Body of pancreas (tissue), 4 donors: ENCODE data around the gene CLTC. TPM values are rescaled to one million over a fixed set of nuclear protein-coding genes. Genes with fewer than 3 reads are reported as not detected.

Experiments used
- ATAC-seq: fragments of 150-250 bp; one replicate; pipeline ENCODE4 v1.9.1; 2016
- DNase-seq, 4 donors: peaks; one replicate each; pipeline ENCODE4 v3.0.0-alpha.2; 2019
- H3K27ac ChIP-seq, 4 donors: fragments of 200-600 bp; sonication (generic); 1 replicate in 3 of 4; 2 replicates in 1 of 4; pipeline versions ENCODE4 v1.5.1 to v1.6.1; 2016 to 2019; ENCODE audit warnings: mild to moderate bottlenecking in 1 of 4, mixed read lengths in 1 of 4, moderate library complexity in 1 of 4
- H3K27me3 ChIP-seq, 2 donors: fragments of 200-600 bp; sonication (generic); one replicate each; pipeline ENCODE4 v1.6.0; 2016; ENCODE audit warnings: mild to moderate bottlenecking in 1 of 2
- H3K36me3 ChIP-seq, 2 donors: fragments of 200-600 bp; sonication (generic); replicated peaks in 1 of 2; 2 replicates each; pipeline ENCODE4 v1.5.1; 2016; ENCODE audit warnings: low read depth in 2 of 2; ENCODE audit not compliant: insufficient read depth in 1 of 2
- H3K4me1 ChIP-seq: fragments of 200-600 bp; sonication (generic); one replicate; pipeline ENCODE4 v1.6.0; 2016
- H3K4me3 ChIP-seq, 2 donors: fragments of 200-600 bp; sonication (generic); 1 replicate in 1 of 2; 2 replicates in 1 of 2; pipeline ENCODE4 v1.5.1; 2016 to 2019
- H3K9me3 ChIP-seq, 3 donors: fragments of 200-600 bp; sonication (generic); 1 replicate in 2 of 3; 2 replicates in 1 of 3; pipeline ENCODE4 v1.5.1; 2016
- POLR2A ChIP-seq, 3 donors: fragments of 450-650 bp; IDR thresholded peaks; one replicate each; pipeline ENCODE4 v1.6.1; 2016; ENCODE audit warnings: antibody characterized with exemption in 3 of 3, mild to moderate bottlenecking in 2 of 3
- WGBS, 2 donors: methylation state at CpG; one replicate each; pipeline ENCODE4 v1.1.5; 2017; 5-methylcytosine and 5-hydroxymethylcytosine counted together
- intact Hi-C: fragments of 100-400 bp; cut with DNase I; formaldehyde crosslinking; loops from one replicate; pipeline ENCODE4 v1.15.1; 2023
- total RNA-seq, 2 donors: library from RNA; depleted of rRNA; stranded (reverse); fragments of >200 nt; gene quantifications; one replicate each; pipeline ENCODE4 v1.1.0, GENCODE V29; 2016
- TF ChIP-seq, protein P1 (sequence below), 7 experiments: fragments of 450-650 bp in 4 of 7; fragments of 200-600 bp in 3 of 7; sonication (generic) in 3 of 7; IDR thresholded peaks; one replicate each; pipeline ENCODE4 v1.5.1; 2016 to 2019; ENCODE audit warnings: antibody characterized with exemption in 7 of 7

Gene CLTC
- total RNA-seq, 2 donors from 2014 or later: 78.1 to 112 TPM

DNA sequence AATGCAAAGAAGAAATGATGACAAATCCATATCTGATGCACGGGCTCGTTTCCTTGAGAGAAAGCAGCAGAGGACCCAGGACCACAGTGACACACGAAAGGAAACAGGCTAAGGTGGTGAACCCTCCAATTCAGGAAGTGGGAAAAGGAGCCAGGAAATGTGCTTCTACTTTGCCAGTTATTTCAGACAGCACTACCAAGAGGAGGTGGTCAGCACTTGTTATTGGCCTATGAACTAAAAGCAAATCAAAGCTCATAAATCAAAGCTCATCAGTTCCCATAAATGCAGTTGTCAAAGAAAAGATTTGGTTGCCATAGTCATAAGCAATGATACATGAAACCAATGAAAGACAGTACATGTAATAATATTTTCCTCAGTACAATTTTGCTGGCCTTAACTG is 12.6 kb upstream of the CLTC start:
- Histone ChIP-seq H3K27me3 (no peaks in the 10 kb centered on the region), H3K4me3 (no peak overlapping the region), H3K36me3 (peaks cover 0 to 19% of the 10 kb centered on the region in 2 donors), H3K4me1 (no peaks in the 10 kb centered on the region), H3K27ac (no peak overlapping the region), H3K9me3 (no peaks in the 10 kb centered on the region)
- intact Hi-C loops: no loop called here
- ATAC-seq (no peak), DNase-seq (no peak)
- TF ChIP-seq, protein P1, sequence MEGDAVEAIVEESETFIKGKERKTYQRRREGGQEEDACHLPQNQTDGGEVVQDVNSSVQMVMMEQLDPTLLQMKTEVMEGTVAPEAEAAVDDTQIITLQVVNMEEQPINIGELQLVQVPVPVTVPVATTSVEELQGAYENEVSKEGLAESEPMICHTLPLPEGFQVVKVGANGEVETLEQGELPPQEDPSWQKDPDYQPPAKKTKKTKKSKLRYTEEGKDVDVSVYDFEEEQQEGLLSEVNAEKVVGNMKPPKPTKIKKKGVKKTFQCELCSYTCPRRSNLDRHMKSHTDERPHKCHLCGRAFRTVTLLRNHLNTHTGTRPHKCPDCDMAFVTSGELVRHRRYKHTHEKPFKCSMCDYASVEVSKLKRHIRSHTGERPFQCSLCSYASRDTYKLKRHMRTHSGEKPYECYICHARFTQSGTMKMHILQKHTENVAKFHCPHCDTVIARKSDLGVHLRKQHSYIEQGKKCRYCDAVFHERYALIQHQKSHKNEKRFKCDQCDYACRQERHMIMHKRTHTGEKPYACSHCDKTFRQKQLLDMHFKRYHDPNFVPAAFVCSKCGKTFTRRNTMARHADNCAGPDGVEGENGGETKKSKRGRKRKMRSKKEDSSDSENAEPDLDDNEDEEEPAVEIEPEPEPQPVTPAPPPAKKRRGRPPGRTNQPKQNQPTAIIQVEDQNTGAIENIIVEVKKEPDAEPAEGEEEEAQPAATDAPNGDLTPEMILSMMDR (IDR thresholded peaks at IDR 0.05): no peak
- TF ChIP-seq POLR2A (IDR thresholded peaks at IDR 0.05): no peak
- 84 to 88% methylated on average over 3 of the region's 3 CpGs for WGBS, 2 donors

DNA sequence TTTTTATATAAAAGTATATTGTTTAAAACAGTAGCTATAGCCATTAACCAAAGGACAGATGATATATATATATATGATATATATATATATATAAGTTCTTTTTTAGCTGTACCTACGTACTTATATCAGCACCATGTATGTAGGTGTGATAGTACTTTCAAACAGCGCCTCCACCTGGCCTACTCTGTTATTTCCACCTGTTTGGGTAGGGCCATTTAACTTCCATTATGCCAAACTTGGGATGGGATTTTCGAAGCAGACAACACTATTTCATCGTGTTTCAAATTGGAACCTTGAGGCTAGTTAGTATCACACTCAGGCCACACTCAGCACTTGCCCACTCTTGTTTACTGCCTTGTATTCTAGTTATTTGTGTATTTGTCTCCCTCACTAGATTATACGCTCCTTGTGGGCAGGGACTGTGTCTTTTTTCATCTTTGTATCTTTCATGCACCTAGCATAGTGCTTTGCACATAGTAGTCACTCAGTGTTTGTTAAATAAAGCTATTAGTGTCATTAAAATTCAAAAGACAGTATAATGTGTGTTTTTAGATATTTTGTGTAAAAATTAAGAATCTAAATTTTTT is 11.8 kb upstream of the CLTC start:
- Histone ChIP-seq H3K4me1 (no peaks in the 10 kb centered on the region), H3K27me3 (no peaks in the 10 kb centered on the region), H3K4me3 (no peak overlapping the region), H3K36me3 (peaks cover 0 to 15% of the 10 kb centered on the region in 2 donors), H3K27ac (no peak overlapping the region), H3K9me3 (no peaks in the 10 kb centered on the region)
- no peak for TF ChIP-seq POLR2A (IDR thresholded peaks at IDR 0.05)
- TF ChIP-seq, protein P1 (IDR thresholded peaks at IDR 0.05): peak in 2 of 7 experiments; percentile 8
- ATAC-seq (no peak), DNase-seq (peak in 2 of 4 donors; percentile 17 to 29)
- intact Hi-C loops: no loop called here
- 82 to 87% methylated on average over 5 of the region's 5 CpGs for WGBS, 2 donors

DNA sequence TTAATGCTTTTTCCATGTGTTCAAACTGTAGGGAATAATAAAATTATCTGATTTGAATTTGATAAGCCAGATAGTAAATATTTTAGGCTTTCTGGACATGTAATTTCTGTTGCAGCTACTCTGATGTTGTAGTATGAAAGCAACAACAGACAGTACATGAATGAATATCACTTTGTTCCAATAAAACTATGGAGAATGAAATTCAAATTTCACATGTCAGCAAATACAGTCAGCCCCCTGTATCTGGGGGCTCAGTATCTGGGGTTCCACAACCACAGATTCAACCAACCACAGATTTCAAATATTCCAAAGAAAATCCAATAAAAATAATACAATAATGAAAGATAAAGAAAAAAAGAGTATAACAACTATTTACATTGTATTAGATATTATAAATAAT is 8.2 kb upstream of the CLTC start:
- Histone ChIP-seq H3K9me3 (no peaks in the 10 kb centered on the region), H3K27me3 (no peaks in the 10 kb centered on the region), H3K4me1 (no peaks in the 10 kb centered on the region), H3K4me3 (no peak overlapping the region), H3K27ac (no peak overlapping the region), H3K36me3 (peaks cover 0 to 3% of the 10 kb centered on the region in 2 donors)
- no peak for TF ChIP-seq POLR2A (IDR thresholded peaks at IDR 0.05)
- TF ChIP-seq, protein P1 (IDR thresholded peaks at IDR 0.05): no peak
- intact Hi-C loops: no loop called here
- no peak for DNase-seq
- ATAC-seq: no peak

DNA sequence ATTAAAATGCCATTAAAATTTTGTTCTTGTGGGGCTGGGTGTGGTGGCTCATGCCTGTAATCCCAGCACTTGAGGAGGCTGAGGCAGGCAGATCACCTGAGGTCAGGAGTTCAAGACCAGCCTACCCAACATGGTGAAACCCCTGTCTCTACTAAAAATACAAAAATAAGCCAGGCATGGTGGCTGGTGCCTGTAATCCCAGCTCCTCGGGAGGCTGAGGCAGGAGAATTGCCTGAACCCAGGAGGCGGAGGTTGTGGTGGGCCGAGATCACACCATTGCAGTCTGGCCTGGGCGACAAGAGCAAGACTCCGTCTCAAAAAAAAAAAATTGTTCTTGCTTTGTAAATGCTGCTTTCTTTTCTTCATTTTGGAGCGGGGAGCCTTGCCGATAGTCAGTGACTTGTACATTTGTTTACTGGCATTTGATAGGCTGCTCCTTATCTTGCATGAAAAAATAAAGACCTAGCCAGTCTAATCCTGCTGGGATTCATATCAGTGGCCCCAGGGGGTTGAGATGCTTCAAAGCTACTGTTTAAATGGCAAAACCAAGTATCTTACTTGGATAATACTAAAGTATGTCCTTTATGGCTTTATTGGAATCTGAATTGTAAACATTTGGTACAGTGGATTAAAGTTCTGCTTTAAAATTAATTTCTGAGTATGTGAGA is 3.3 kb upstream of the CLTC start:
- no peak overlapping the region for H3K27ac ChIP-seq
- intact Hi-C loops: no loop called here
- H3K27me3 ChIP-seq: no peaks in the 10 kb centered on the region
- no peak for ATAC-seq
- H3K4me1 ChIP-seq: peaks cover 20% of the 10 kb centered on the region
- no peaks in the 10 kb centered on the region for H3K9me3 ChIP-seq
- no peaks in the 10 kb centered on the region for H3K36me3 ChIP-seq
- no peak for TF ChIP-seq POLR2A (IDR thresholded peaks at IDR 0.05)
- TF ChIP-seq, protein P1 (IDR thresholded peaks at IDR 0.05): no peak
- H3K4me3 ChIP-seq: no peak overlapping the region
- DNase-seq: no peak
- WGBS, 2 donors: 84 to 89% methylated on average over 7 of the region's 7 CpGs
